Hypothalamus (tissue), 51 donors: ENCODE data around the gene VRK1.
"Not testable (repeated sequence)": the region's sequence is repeated elsewhere in the genome, so short reads cannot be mapped to it uniquely, and the experiment has no call there.

ENCODE experiments used
- DNase-seq, 51 donors: peaks; one replicate each; lab custom pipeline; 2025; lab: John Stamatoyannopoulos, UW

Gene VRK1

GRCh38 chr14:96867634-96868033 is 70.5 kb downstream of the VRK1 start:
- DNase-seq: no peak

- DNase-seq: no peak
These were observed 76.9 kb downstream of the VRK1 start for GRCh38 chr14:96874127-96874526.

GRCh38 chr14:96876747-96877146 is 79.6 kb downstream of the VRK1 start:
- DNase-seq: no peak

DNA sequence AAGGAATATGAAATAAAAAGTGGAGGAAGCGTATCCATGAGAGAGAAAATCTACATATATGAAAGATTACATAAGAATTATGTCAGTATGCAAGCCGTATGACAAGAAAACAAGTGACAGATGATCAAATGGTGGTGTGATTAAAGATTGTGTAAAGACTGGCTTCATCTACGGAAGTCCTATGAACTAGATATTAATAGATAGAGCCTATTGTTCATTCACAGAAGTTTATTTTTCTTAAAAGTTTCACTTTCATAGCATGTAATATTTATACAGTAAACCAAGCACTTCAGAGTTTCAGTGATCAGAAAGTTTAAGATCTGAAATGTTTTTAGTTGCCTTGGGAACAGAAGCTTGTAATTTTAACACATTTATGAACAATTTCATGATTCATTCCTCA is 84.5 kb downstream of the VRK1 start:
- no peak for DNase-seq

DNA sequence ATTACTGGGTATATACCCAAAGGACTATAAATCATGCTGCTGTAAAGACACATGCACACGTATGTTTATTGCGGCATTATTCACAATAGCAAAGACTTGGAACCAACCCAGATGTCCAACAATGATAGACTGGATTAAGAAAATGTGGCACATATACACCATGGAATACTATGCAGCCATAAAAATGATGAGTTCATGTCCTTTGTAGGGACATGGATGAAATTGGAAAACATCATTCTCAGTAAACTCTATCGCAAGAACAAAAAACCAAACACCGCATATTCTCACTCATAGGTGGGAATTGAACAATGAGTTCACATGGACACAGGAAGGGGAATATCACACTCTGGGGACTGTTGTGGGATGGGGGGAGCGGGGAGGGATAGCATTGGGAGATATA is 86.8 kb downstream of the VRK1 start:
- DNase-seq: not testable (repeated sequence)

DNA sequence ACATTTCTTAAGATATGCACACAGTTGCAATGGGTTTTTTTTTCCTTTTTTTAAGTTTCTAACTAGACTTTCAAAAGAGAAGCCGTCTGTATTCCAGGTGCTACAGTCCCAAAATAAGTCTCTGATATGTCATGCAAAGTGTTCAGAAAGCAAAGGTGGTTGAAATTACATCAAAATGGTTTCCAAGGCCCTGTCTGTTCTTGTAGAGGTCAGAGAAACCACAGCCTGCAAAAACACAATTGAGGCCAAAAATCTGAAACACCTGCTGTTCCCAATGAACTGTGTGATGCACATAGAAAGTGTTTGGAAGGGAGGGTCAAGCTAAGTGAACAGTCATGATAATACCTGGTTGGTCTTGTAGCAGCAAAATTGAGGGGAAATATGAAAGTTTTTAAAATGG is 91.0 kb downstream of the VRK1 start:
- DNase-seq: no peak

GRCh38 chr14:96888593-96888992 is 91.4 kb downstream of the VRK1 start:
- DNase-seq: no peak

DNA sequence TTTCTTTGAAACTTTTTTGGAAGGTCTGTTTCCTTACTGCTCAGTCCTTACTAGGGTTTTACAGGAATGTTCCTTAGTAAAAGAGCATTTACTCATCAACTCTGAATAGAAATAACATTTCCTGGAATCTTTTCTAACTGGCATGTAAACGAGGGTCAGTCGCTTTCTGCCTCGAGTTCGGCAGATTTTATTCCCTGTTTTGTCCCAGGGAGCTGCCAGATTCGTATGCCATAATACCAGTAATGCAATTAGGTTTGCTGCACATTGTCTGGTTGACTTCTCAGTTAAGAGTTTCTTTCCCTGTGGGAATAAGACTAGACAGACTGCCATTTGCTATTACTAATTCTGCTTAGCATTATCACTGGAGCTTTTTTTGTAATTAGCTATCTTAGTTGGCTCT is 91.9 kb downstream of the VRK1 start:
- DNase-seq: no peak

- no peak for DNase-seq
These were observed 96.9 kb downstream of the VRK1 start for GRCh38 chr14:96893966-96894622.

GRCh38 chr14:96894966-96895365 is 97.8 kb downstream of the VRK1 start:
- DNase-seq: no peak

DNA sequence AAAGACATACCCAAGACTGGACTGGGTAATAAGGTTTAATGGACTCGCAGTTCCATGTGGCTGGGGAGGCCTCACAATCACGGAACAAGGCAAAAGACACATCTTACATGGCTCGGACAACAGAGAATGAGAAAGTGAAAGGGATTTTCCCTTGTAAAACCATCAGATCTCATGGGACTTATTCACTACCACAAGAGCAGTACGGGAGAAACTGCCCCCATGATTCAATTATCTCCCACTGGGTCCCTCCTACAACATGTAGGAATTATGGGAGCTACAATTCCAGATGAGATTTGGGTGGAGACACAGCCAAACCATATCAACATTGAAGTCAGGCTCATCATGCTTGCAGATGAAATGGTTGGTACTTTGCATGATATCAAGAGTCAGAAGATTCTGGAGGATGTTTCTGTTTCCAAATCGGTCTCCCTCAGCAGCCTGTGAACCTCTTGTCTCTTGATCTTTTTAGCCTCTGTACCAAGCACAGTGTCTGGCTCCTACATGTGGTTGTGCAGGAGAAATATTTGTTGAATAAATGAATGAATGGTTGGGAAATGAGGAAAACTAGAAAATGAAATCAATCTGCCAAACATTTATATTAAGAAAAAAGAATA is 98.6 kb downstream of the VRK1 start:
- no peak for DNase-seq

GRCh38 chr14:96897184-96897583 is 100.0 kb downstream of the VRK1 start:
- no peak for DNase-seq

GRCh38 chr14:96901227-96901626 is 104.0 kb downstream of the VRK1 start:
- DNase-seq: no peak

DNA sequence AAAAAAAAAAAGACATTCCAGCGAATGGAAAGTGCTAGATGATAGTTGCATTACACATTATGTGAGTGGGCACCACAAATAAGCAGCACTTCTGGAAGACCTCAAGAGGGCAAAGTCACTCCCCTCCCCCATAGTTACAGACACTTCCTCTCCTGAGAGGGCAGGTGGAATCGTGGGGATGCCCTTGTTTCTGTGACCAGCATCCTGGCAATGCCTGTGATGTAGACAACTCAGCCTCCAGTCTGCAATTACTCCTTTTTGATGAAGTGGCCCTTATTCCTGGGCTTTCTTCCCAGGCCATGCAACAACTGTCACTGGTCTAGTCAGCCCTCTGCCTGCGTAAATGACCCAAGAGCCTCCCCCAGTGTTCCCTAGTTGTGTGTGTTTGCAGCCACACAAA is 104.8 kb downstream of the VRK1 start:
- DNase-seq: no peak

- no peak for DNase-seq
These were observed 106.4 kb downstream of the VRK1 start for GRCh38 chr14:96903444-96904023.

DNA sequence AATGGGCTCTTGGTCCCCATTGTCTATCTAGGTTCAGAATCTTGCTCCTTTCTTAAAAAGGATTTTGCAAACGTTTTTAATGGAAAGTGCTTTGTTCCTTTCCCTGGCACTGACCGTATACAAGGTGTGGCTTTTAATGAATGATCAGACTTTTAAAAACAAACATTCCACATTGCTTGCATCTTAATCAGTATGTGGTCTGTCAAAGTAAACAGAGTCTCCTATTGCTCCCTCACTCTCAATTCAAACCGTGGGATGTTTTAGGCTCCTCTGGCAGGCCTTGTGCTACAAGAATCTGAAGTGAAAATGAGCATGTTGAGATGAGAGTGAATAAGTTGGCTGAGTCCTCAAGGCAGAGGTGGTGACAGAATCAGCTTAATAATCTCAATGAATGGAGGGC is 107.0 kb downstream of the VRK1 start:
- no peak for DNase-seq

DNA sequence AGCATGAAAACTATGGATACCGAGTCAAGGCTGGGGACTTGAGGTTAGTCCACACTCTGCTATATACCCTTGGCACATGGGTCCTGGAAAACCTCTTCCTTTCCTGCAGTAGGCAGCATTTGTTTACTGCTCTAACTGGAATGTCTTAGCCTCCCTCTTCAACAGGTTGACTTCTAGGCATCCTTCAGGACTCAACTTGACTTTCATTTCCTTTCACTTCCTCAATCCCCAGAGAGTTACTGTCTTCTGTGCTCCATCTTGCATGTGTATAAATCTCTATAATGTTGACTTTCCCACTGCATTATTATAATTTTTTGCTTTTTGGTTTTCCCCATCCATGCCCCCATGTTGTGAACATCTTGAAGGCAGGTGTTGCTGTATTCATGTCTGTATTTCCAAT is 107.9 kb downstream of the VRK1 start:
- no peak for DNase-seq

- DNase-seq: no peak
These were observed 108.6 kb downstream of the VRK1 start for GRCh38 chr14:96905825-96906224.

DNA sequence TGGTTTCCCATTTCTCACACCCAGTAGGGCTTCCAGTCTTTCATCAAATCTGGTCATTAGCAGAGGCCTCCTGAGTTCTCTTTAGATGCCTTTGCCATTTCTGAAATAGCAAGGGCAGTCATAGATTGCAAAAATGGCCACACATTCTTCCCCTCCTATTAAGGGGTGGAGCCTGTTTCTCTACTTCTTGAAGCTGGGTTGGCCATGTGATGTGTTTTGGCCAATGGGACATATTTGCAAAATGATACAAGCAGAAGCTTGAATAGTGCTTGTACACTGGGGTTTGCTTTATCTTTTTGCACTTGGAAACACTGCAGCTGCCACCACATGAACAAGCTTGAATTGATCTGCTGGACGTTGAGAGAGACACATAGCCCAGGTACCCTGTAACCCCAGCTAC is 109.3 kb downstream of the VRK1 start:
- DNase-seq: no peak

- DNase-seq: no peak
These were observed 112.7 kb downstream of the VRK1 start for GRCh38 chr14:96909841-96910364.

DNA sequence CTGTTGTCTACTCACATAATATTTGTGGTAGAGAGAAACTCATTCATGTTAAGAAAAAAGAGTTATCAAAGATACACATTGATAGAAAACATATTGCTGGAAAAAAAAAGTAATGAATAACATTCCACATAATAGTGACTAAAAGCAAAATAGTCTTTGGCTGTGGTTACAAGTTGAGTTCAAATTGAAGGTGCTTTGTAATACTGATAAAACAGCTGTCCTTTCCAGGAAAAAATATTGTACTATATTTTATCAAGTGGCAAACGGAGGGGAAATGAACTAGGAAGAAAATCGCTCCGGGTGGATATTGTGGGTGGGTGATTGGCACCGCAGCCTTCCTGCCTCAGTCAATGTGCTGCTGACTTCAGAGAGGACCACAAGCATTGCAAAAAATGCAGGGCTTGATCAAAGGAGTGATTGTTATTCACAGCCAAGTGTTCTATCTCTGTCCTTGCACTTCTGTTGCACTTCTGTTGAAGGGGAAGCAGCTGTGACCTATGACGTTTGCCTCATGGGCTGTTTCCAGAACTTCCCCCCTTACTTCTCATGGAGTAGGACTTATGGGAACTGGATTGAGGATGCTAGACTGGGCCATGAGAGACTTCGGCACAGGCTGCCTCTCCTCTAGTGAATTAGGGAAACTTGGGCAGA is 114.4 kb downstream of the VRK1 start:
- DNase-seq: no peak
